GM12892 (cell line): ENCODE measurements around the gene RNF145.
A peak's percentile ranks its signal among the peaks of the same experiment; 100 is the strongest.
"Not testable (repeated sequence)": the region's sequence is repeated elsewhere in the genome, so short reads cannot be mapped to it uniquely, and the experiment has no call there.

ENCODE experiments used
- DNase-seq: peaks from one replicate; pipeline ENCODE4 v3.0.0; 2011; ENCODE audit not compliant: insufficient read length
- FAIRE-seq: peaks from 2 replicates; lab custom pipeline; 2011; peaks lifted over from hg19 to GRCh38; lab: Jason Lieb, UNC
- POLR2A ChIP-seq: IDR thresholded peaks from 2 replicates; pipeline ENCODE4 v1.6.1; 2011; ENCODE audit warnings: low read depth, low read length, control low read depth
- POLR2AphosphoS5 ChIP-seq: IDR thresholded peaks from 2 replicates; pipeline ENCODE4 v1.6.1; 2011; ENCODE audit warnings: low read depth, low read length, control low read depth
- TAF1 ChIP-seq: IDR thresholded peaks from 2 replicates; pipeline ENCODE4 v1.6.1; 2011; ENCODE audit warnings: low read depth, mild to moderate bottlenecking, control low read depth, low read length, borderline replicate concordance

Gene RNF145

GRCh38 chr5:159166416-159166815 is 42.9 kb downstream of the RNF145 start:
- TF ChIP-seq TAF1 (no peak), POLR2A (no peak), POLR2AphosphoS5 (no peak)
- FAIRE-seq (no peak), DNase-seq (no peak)

DNA sequence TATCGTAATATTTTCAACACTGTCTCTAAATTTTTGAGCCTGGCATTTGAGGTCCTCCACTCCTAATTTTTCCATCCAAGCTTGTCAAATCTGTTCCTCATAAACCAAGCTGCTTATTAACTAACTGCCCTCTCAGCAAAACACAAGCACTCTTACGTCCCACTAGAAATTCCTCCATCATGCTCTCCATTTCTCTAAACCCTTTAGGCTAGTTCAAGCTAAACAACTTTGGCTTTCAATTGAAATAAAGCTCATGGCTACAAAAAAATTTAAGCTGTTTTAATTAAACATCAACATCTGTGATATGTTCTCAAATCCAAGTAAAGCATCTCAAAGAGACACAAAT is 45.7 kb downstream of the RNF145 start:
- DNase-seq (no peak), FAIRE-seq (no peak)
- TF ChIP-seq POLR2A (no peak), POLR2AphosphoS5 (no peak), TAF1 (no peak)

GRCh38 chr5:159163027-159163700 is 46.2 kb downstream of the RNF145 start:
- DNase-seq (no peak), FAIRE-seq (no peak)

GRCh38 chr5:159161361-159162214 is 47.8 kb downstream of the RNF145 start:
- DNase-seq (no peak), FAIRE-seq (no peak)
- TF ChIP-seq POLR2A (no peak), POLR2AphosphoS5 (no peak), TAF1 (no peak)

More at GRCh38 chr5:159163027-159163700, 46.2 kb downstream of the RNF145 start:
- TF ChIP-seq POLR2A (no peak), TAF1 (no peak), POLR2AphosphoS5 (no peak)

- FAIRE-seq, DNase-seq: not testable (repeated sequence)
Observed at GRCh38 chr5:159158553-159159091, 50.7 kb downstream of the RNF145 start.

- DNase-seq (no peak), FAIRE-seq (no peak)
- TF ChIP-seq POLR2AphosphoS5: no peak
- no peak for TF ChIP-seq TAF1
- TF ChIP-seq POLR2A: no peak
Observed at GRCh38 chr5:159157552-159157951, 51.8 kb downstream of the RNF145 start.

- TF ChIP-seq POLR2AphosphoS5: no peak
- TF ChIP-seq POLR2A: no peak
- TF ChIP-seq TAF1: no peak
- FAIRE-seq (peak; percentile 68), DNase-seq (peak; percentile 11)
Observed at GRCh38 chr5:159156426-159157238, 52.7 kb downstream of the RNF145 start.

GRCh38 chr5:159155960-159156359 is 53.4 kb downstream of the RNF145 start:
- no peak for TF ChIP-seq TAF1
- no peak for TF ChIP-seq POLR2A
- no peak for TF ChIP-seq POLR2AphosphoS5
- DNase-seq: no peak
- FAIRE-seq: no peak

- FAIRE-seq (no peak), DNase-seq (no peak)
- TF ChIP-seq TAF1: no peak
- TF ChIP-seq POLR2A: no peak
- no peak for TF ChIP-seq POLR2AphosphoS5
Observed at GRCh38 chr5:159152876-159153275, 56.5 kb downstream of the RNF145 start.

- no peak for TF ChIP-seq POLR2A
- no peak for TF ChIP-seq POLR2AphosphoS5
- FAIRE-seq: no peak
- DNase-seq: no peak
Observed at GRCh38 chr5:159149085-159149484, 60.3 kb downstream of the RNF145 start.

DNA sequence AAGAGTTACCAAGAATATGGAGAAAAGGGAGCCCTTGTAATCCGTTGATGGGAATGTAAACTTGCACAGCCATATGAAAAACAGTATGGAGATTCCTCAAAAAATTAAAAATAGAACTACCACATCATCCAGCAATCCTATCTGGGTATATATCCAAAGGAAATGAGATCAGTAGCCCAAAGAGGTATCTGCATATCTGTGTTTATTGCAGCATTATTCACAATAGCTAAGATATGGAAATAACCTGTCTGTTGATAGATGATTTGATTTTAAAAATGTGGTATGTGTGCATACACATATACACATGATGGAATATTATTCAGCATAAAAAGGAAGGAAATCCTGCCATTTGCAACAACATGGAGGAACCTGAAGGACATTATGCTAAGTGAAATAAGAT is 61.4 kb downstream of the RNF145 start:
- no peak for FAIRE-seq
- TF ChIP-seq POLR2AphosphoS5: no peak

More for the DNA sequence above, 61.4 kb downstream of the RNF145 start:
- DNase-seq: no peak
